H1 (cell line): Measurements from ENCODE around the gene GALNT2. TPM values are rescaled to one million over a fixed set of nuclear protein-coding genes. Genes with fewer than 3 reads are reported as not detected.

ENCODE experiments used
- JUND ChIP-seq: IDR thresholded peaks from 2 replicates; pipeline ENCODE4 v1.6.1; 2011; ENCODE audit warnings: mild to moderate bottlenecking, improper control_type of control experiment, low read length
- RBBP5 ChIP-seq: IDR thresholded peaks from 2 replicates; pipeline ENCODE4 v1.7.1; 2012; ENCODE audit warnings: low read depth, mild to moderate bottlenecking, inconsistent platforms, low read length, moderate library complexity, borderline replicate concordance
- TAF7 ChIP-seq: optimal IDR thresholded peaks from 2 replicates; pipeline ENCODE3; 2011; ENCODE audit warnings: low read depth, mild to moderate bottlenecking, inconsistent platforms, low read length, moderate library complexity, borderline replicate concordance
- TCF12 ChIP-seq: IDR thresholded peaks from 2 replicates; pipeline ENCODE4 v1.6.1; 2011; ENCODE audit warnings: low read depth, mild to moderate bottlenecking, low read length
- polyA plus RNA-seq, 7 experiments: library from polyadenylated mRNA; depleted of rRNA in 3 of 7; stranded (reverse) in 5 of 7; unstranded in 2 of 7; fragments of >200 nt in 5 of 7; fragments of 200-250 nt in 2 of 7; gene quantifications; 1 replicate in 5 of 7; 2 replicates in 1 of 7; 4 replicates in 1 of 7; pipeline versions ENCODE4 v1.2.1 to v1.2.3, GENCODE V29; 2011 to 2013; ENCODE audit warnings: missing spikeins in 2 of 7, mixed read lengths in 2 of 7
- total RNA-seq: library from RNA; stranded (reverse); fragmentation: NEBNext Ultra II Directional; extraction: Animal tissue kit (Norgen Biotek cat#: 25700); gene quantifications from 2 replicates; pipeline ENCODE4 v1.2.1, GENCODE V29; 2021
- TF ChIP-seq, protein P1 (sequence below): fragments of 300-600 bp; sonication (generic); IDR thresholded peaks from 2 replicates; pipeline ENCODE4 v1.7.1; 2012; ENCODE audit warnings: low read length, moderate library complexity, mild to moderate bottlenecking, inconsistent platforms; ENCODE audit not compliant: insufficient replicate concordance

GALNT2 gene
- total and polyA plus RNA-seq, 2 of the 8 experiments (the other 6 are each of a cell fraction or from before 2014, with no cell fraction given) = 34.5 to 75.3 TPM

DNA sequence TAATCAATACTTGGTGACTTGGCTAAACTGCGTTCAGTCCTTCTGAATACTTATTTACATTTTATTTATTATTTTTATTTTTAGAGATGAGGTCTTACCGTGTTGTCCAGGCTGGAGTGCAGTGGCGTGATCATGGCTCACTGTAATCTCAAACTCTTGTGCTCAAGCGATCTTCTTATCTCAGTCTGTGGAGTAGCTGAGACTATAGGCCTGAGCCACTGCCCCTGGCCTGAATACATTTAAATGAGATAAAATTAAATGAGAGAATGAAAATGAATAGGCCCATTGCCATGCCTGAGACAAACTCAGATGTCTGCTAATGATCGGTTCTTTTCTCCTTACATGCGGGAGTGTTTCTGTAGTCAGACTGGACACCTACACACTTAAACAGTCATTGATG lies 86.0 kb downstream of the GALNT2 start (continued):
- TF ChIP-seq, protein P1, sequence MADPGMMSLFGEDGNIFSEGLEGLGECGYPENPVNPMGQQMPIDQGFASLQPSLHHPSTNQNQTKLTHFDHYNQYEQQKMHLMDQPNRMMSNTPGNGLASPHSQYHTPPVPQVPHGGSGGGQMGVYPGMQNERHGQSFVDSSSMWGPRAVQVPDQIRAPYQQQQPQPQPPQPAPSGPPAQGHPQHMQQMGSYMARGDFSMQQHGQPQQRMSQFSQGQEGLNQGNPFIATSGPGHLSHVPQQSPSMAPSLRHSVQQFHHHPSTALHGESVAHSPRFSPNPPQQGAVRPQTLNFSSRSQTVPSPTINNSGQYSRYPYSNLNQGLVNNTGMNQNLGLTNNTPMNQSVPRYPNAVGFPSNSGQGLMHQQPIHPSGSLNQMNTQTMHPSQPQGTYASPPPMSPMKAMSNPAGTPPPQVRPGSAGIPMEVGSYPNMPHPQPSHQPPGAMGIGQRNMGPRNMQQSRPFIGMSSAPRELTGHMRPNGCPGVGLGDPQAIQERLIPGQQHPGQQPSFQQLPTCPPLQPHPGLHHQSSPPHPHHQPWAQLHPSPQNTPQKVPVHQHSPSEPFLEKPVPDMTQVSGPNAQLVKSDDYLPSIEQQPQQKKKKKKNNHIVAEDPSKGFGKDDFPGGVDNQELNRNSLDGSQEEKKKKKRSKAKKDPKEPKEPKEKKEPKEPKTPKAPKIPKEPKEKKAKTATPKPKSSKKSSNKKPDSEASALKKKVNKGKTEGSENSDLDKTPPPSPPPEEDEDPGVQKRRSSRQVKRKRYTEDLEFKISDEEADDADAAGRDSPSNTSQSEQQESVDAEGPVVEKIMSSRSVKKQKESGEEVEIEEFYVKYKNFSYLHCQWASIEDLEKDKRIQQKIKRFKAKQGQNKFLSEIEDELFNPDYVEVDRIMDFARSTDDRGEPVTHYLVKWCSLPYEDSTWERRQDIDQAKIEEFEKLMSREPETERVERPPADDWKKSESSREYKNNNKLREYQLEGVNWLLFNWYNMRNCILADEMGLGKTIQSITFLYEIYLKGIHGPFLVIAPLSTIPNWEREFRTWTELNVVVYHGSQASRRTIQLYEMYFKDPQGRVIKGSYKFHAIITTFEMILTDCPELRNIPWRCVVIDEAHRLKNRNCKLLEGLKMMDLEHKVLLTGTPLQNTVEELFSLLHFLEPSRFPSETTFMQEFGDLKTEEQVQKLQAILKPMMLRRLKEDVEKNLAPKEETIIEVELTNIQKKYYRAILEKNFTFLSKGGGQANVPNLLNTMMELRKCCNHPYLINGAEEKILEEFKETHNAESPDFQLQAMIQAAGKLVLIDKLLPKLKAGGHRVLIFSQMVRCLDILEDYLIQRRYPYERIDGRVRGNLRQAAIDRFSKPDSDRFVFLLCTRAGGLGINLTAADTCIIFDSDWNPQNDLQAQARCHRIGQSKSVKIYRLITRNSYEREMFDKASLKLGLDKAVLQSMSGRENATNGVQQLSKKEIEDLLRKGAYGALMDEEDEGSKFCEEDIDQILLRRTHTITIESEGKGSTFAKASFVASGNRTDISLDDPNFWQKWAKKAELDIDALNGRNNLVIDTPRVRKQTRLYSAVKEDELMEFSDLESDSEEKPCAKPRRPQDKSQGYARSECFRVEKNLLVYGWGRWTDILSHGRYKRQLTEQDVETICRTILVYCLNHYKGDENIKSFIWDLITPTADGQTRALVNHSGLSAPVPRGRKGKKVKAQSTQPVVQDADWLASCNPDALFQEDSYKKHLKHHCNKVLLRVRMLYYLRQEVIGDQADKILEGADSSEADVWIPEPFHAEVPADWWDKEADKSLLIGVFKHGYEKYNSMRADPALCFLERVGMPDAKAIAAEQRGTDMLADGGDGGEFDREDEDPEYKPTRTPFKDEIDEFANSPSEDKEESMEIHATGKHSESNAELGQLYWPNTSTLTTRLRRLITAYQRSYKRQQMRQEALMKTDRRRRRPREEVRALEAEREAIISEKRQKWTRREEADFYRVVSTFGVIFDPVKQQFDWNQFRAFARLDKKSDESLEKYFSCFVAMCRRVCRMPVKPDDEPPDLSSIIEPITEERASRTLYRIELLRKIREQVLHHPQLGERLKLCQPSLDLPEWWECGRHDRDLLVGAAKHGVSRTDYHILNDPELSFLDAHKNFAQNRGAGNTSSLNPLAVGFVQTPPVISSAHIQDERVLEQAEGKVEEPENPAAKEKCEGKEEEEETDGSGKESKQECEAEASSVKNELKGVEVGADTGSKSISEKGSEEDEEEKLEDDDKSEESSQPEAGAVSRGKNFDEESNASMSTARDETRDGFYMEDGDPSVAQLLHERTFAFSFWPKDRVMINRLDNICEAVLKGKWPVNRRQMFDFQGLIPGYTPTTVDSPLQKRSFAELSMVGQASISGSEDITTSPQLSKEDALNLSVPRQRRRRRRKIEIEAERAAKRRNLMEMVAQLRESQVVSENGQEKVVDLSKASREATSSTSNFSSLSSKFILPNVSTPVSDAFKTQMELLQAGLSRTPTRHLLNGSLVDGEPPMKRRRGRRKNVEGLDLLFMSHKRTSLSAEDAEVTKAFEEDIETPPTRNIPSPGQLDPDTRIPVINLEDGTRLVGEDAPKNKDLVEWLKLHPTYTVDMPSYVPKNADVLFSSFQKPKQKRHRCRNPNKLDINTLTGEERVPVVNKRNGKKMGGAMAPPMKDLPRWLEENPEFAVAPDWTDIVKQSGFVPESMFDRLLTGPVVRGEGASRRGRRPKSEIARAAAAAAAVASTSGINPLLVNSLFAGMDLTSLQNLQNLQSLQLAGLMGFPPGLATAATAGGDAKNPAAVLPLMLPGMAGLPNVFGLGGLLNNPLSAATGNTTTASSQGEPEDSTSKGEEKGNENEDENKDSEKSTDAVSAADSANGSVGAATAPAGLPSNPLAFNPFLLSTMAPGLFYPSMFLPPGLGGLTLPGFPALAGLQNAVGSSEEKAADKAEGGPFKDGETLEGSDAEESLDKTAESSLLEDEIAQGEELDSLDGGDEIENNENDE = no peak
- TF ChIP-seq TAF7 (no peak), JUND (no peak), TCF12 (no peak), RBBP5 (no peak)
